Measurements from ENCODE around the gene CCDC122.

The CCDC122 gene

DNA sequence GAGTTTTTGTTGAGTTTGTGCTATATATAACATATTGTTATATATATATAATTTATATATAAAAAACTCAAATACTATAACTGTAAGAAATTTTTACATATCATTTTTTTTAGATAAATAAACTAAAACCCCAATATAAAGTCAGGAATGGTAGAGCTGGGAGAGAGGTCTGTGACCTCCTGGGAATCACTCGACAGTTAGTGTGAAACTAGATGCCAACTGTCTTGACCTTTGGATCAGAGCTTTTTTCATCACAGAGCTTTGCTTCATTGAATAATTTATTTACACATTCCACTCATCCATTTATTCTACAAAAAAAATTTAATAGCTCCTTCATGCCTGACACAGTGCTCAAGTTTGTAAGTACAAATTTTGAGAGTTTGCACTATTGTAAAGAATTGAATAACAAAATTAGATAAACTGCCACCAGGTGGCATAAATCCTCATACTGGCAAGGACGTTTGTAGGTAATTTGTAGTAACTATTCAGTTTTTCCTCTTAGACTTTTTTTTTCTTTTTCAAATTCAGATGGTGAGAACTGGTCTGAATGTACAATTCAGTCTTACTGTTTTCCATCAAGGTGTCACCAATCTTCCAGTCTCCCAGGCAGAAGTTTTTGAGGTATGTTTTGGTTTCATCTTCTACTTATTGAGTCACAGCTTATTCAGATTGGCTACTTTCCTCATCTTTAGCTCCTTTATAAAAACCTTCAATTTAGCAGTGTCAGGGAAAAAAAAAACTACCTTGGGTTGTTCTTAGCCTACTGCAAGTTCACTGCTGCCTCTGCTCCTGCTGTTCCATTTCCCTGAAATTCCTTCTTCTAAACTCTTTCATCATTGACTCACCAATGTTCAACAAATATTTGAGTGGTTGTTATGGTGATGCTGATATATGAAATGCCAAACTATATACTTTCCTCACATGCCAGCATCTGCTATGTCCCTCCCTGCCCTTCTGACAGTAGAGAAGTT, 28.9 kb upstream of the CCDC122 start:
- Histone ChIP-seq H3K36me3 (ENCODE audit: insufficient read depth, low read length) (no peaks in the 10 kb centered on the region), H2AFZ (ENCODE audit: low read length) (no peak overlapping the region), H3K9me2 (ENCODE audit: low read depth, low read length) (no peaks in the 10 kb centered on the region), H3K4me1 (ENCODE audit: insufficient read depth, low read length, severe bottlenecking) (no peaks in the 10 kb centered on the region), H3K9ac (ENCODE audit: low read length) (no peak overlapping the region), H3K79me2 (ENCODE audit: insufficient read depth, low read length) (no peaks in the 10 kb centered on the region), H3K4me3 (ENCODE audit: low read depth, low read length, poor library complexity, severe bottlenecking) (no peak overlapping the region), H4K20me1 (ENCODE audit: insufficient read depth, low read length) (no peaks in the 10 kb centered on the region), H3K4me2 (ENCODE audit: low read length) (no peak overlapping the region), H3K27ac (ENCODE audit: low read depth, low read length, poor library complexity, severe bottlenecking) (no peak overlapping the region), H3K9me3 (ENCODE audit: low read length) (no peaks in the 10 kb centered on the region), H3K27me3 (ENCODE audit: insufficient read depth, low read length) (no peaks in the 10 kb centered on the region), H3F3A (ENCODE audit: insufficient read depth, low read length) (no peaks in the 10 kb centered on the region)
- TF ChIP-seq CTCF (IDR thresholded peaks at IDR 0.05; ENCODE audit: low read length) = peak; percentile 61
- no peak for TF ChIP-seq EZH2 (IDR thresholded peaks at IDR 0.05; ENCODE audit: borderline replicate concordance, low read length)

DNA sequence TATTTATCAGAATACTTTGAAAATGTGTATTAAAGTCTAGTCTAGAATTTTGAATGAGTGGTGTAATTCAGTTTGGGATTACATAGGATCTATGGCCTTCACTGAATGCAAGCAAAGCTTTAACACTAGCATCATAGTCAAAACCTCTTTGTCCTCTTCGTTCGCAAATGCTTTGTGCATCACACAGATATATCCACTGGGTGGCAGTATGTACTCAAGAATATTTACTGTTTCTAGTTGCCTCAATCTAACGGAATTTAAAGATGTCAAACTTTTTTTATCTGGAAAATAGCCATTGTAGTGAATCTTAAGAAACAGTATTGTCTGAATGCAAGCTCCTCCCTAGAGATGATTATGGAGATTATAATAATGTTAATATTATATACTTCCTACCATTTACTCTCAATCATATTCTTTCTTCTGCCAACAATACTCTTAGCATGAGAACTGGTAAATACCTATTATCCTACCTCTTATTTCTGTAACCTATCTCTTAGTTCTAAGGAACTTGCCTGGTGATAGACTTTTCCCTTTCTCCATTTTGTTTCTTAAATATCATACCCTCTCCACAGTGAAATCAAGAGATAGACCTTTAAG, 26.0 kb upstream of the CCDC122 start:
- no peaks in the 10 kb centered on the region for H3K9me3 ChIP-seq (ENCODE audit: low read length)
- no peak overlapping the region for H3K9ac ChIP-seq (ENCODE audit: low read length)
- H3F3A ChIP-seq (ENCODE audit: insufficient read depth, low read length) = no peaks in the 10 kb centered on the region
- no peaks in the 10 kb centered on the region for H3K79me2 ChIP-seq (ENCODE audit: insufficient read depth, low read length)
- H3K4me3 ChIP-seq (ENCODE audit: low read depth, low read length, poor library complexity, severe bottlenecking) = no peak overlapping the region
- no peak overlapping the region for H3K4me2 ChIP-seq (ENCODE audit: low read length)
- TF ChIP-seq EZH2 (IDR thresholded peaks at IDR 0.05; ENCODE audit: borderline replicate concordance, low read length) = no peak
- peak; percentile 73 for TF ChIP-seq CTCF (IDR thresholded peaks at IDR 0.05; ENCODE audit: low read length)
- H3K27me3 ChIP-seq (ENCODE audit: insufficient read depth, low read length) = no peaks in the 10 kb centered on the region
- no peak overlapping the region for H3K27ac ChIP-seq (ENCODE audit: low read depth, low read length, poor library complexity, severe bottlenecking)
- no peak overlapping the region for H2AFZ ChIP-seq (ENCODE audit: low read length)
- H3K36me3 ChIP-seq (ENCODE audit: insufficient read depth, low read length) = no peaks in the 10 kb centered on the region
- no peaks in the 10 kb centered on the region for H3K9me2 ChIP-seq (ENCODE audit: low read depth, low read length)
- no peaks in the 10 kb centered on the region for H4K20me1 ChIP-seq (ENCODE audit: insufficient read depth, low read length)
- no peaks in the 10 kb centered on the region for H3K4me1 ChIP-seq (ENCODE audit: insufficient read depth, low read length, severe bottlenecking)

- Histone ChIP-seq H4K20me1 (ENCODE audit: insufficient read depth, low read length) (no peaks in the 10 kb centered on the region), H3K36me3 (ENCODE audit: insufficient read depth, low read length) (no peaks in the 10 kb centered on the region), H3K9ac (ENCODE audit: low read length) (no peak overlapping the region), H3F3A (ENCODE audit: insufficient read depth, low read length) (no peaks in the 10 kb centered on the region), H3K79me2 (ENCODE audit: insufficient read depth, low read length) (no peaks in the 10 kb centered on the region), H3K9me2 (ENCODE audit: low read depth, low read length) (no peaks in the 10 kb centered on the region), H3K27ac (ENCODE audit: low read depth, low read length, poor library complexity, severe bottlenecking) (no peak overlapping the region), H3K4me1 (ENCODE audit: insufficient read depth, low read length, severe bottlenecking) (no peaks in the 10 kb centered on the region), H3K27me3 (ENCODE audit: insufficient read depth, low read length) (no peaks in the 10 kb centered on the region), H3K4me2 (ENCODE audit: low read length) (no peak overlapping the region), H3K4me3 (ENCODE audit: low read depth, low read length, poor library complexity, severe bottlenecking) (no peak overlapping the region), H2AFZ (ENCODE audit: low read length) (no peak overlapping the region), H3K9me3 (ENCODE audit: low read length) (no peaks in the 10 kb centered on the region)
- TF ChIP-seq EZH2 (IDR thresholded peaks at IDR 0.05; ENCODE audit: borderline replicate concordance, low read length) = no peak
- TF ChIP-seq CTCF (IDR thresholded peaks at IDR 0.05; ENCODE audit: low read length) = no peak
These were observed 16.4 kb upstream of the CCDC122 start for GRCh38 chr13:43895940-43896339.

Measured in OCI-LY1 (cell line).